Mesendoderm (in vitro differentiated cells): ENCODE results near the gene C11orf71.

Experiments
- DNase-seq: peaks from one replicate; pipeline ENCODE4 v3.0.0; 2013
- H2AK5ac ChIP-seq: 2 replicates; pipeline ENCODE4 v1.6.1; 2013; ENCODE audit warnings: low read length, inconsistent platforms
- H2BK120ac ChIP-seq: 2 replicates; pipeline ENCODE4 v1.6.1; 2013; ENCODE audit warnings: low read depth, mild to moderate bottlenecking, low read length, moderate library complexity, mixed read lengths
- H2BK15ac ChIP-seq: replicated peaks from 2 replicates; pipeline ENCODE4 v1.6.1; 2013; ENCODE audit warnings: low read depth, mild to moderate bottlenecking, moderate library complexity
- H2BK5ac ChIP-seq: 2 replicates; pipeline ENCODE4 v1.6.1; 2013; ENCODE audit warnings: low read length, inconsistent platforms
- H3K18ac ChIP-seq: 2 replicates; pipeline ENCODE4 v1.6.1; 2013; ENCODE audit warnings: mild to moderate bottlenecking, low read length, mixed read lengths
- H3K23ac ChIP-seq: one replicate; pipeline ENCODE4 v1.6.1; 2013; ENCODE audit warnings: low read length
- H3K27ac ChIP-seq: 2 replicates; pipeline ENCODE4 v1.5.1; 2013; ENCODE audit warnings: low read depth, mild to moderate bottlenecking, inconsistent platforms, low read length, moderate library complexity
- H3K27me3 ChIP-seq: 2 replicates; pipeline ENCODE4 v1.6.1; 2013; ENCODE audit warnings: low read length, control low read depth, mild to moderate bottlenecking, inconsistent platforms; ENCODE audit not compliant: insufficient read depth, poor library complexity
- H3K36me3 ChIP-seq: 2 replicates; pipeline ENCODE4 v1.6.1; 2013; ENCODE audit warnings: low read length, inconsistent platforms; ENCODE audit not compliant: control insufficient read depth, insufficient read depth
- H3K4ac ChIP-seq: one replicate; pipeline ENCODE4 v1.6.1; 2013; ENCODE audit warnings: low read depth, mild to moderate bottlenecking, low read length, moderate library complexity
- H3K4me1 ChIP-seq: 2 replicates; pipeline ENCODE4 v1.6.1; 2013; ENCODE audit warnings: low read depth, low read length, inconsistent platforms; ENCODE audit not compliant: control insufficient read depth
- H3K4me2 ChIP-seq: 2 replicates; pipeline ENCODE4 v1.6.1; 2013; ENCODE audit warnings: low read length
- H3K4me3 ChIP-seq: 2 replicates; pipeline ENCODE4 v1.5.1; 2013; ENCODE audit warnings: mild to moderate bottlenecking, low read length
- H3K56ac ChIP-seq: one replicate; pipeline ENCODE4 v1.6.1; 2013; ENCODE audit warnings: low read length
- H3K79me1 ChIP-seq: 2 replicates; pipeline ENCODE4 v1.6.1; 2013; ENCODE audit warnings: low read length, inconsistent platforms
- H3K79me2 ChIP-seq: 2 replicates; pipeline ENCODE4 v1.6.1; 2013; ENCODE audit warnings: mild to moderate bottlenecking, low read length; ENCODE audit not compliant: control insufficient read depth, insufficient read depth
- H3K9ac ChIP-seq: 2 replicates; pipeline ENCODE4 v1.6.1; 2013; ENCODE audit warnings: low read length, inconsistent platforms
- H4K5ac ChIP-seq: one replicate; pipeline ENCODE4 v1.6.1; 2013; ENCODE audit warnings: low read length
- H4K8ac ChIP-seq: one replicate; pipeline ENCODE4 v1.6.1; 2013; ENCODE audit warnings: low read depth, mild to moderate bottlenecking, control low read depth, low read length, moderate library complexity
- WGBS: extraction: QIAGEN DNeasy Blood & Tissue Kit; methylation state at CpG from one replicate; pipeline ENCODE4 v1.1.7; 2013; ENCODE audit warnings: low lambda C conversion rate, missing lambda C conversion rate; ENCODE audit not compliant: insufficient coverage; ENCODE audit errors: extremely low coverage; 5-methylcytosine and 5-hydroxymethylcytosine counted together

The C11orf71 gene

GRCh38 chr11:114438303-114438702 lies 38.0 kb upstream of the C11orf71 start:
- H2BK5ac ChIP-seq = no peak overlapping the region
- H2BK15ac ChIP-seq = peak overlapping the region; percentile 96
- no CpG with 5 or more reads among the region's 6 CpGs for WGBS
- peaks cover 3% of the 10 kb centered on the region for H3K4me1 ChIP-seq
- no peak overlapping the region for H3K4ac ChIP-seq
- peaks cover 3% of the 10 kb centered on the region for H3K79me1 ChIP-seq
- H2BK120ac ChIP-seq = no peak overlapping the region
- H3K18ac ChIP-seq = peak overlapping the region; percentile 51
- peak overlapping the region; percentile 11 for H3K4me2 ChIP-seq
- no peak overlapping the region for H3K4me3 ChIP-seq
- H4K8ac ChIP-seq = no peak overlapping the region
- no peaks in the 10 kb centered on the region for H3K36me3 ChIP-seq
- peak overlapping the region; percentile 7 for H3K9ac ChIP-seq
- H3K23ac ChIP-seq = no peak overlapping the region
- H4K5ac ChIP-seq = no peak overlapping the region
- peaks cover 33% of the 10 kb centered on the region for H3K79me2 ChIP-seq
- H3K27me3 ChIP-seq = no peaks in the 10 kb centered on the region
- H2AK5ac ChIP-seq = no peak overlapping the region
- no peak overlapping the region for H3K56ac ChIP-seq
- H3K27ac ChIP-seq = peak overlapping the region; percentile 31
- DNase-seq = peak; percentile 97

- WGBS = no CpG with 5 or more reads among the region's 4 CpGs
- Histone ChIP-seq H2BK120ac (no peak overlapping the region), H3K4me1 (peaks cover under 1% of the 10 kb centered on the region)
Observed at GRCh38 chr11:114433376-114433775, 33.1 kb upstream of the C11orf71 start.

GRCh38 chr11:114432893-114433292 lies 32.6 kb upstream of the C11orf71 start:
- Histone ChIP-seq H2BK120ac (no peak overlapping the region), H2AK5ac (no peak overlapping the region), H3K4me3 (no peak overlapping the region), H3K4ac (no peak overlapping the region), H2BK15ac (no peak overlapping the region), H3K27ac (no peak overlapping the region), H3K36me3 (no peaks in the 10 kb centered on the region), H3K23ac (no peak overlapping the region), H4K5ac (no peak overlapping the region), H2BK5ac (no peak overlapping the region), H3K56ac (no peak overlapping the region), H3K79me2 (no peaks in the 10 kb centered on the region), H3K27me3 (no peaks in the 10 kb centered on the region), H4K8ac (no peak overlapping the region), H3K9ac (no peak overlapping the region), H3K4me1 (no peaks in the 10 kb centered on the region), H3K4me2 (no peak overlapping the region), H3K18ac (no peak overlapping the region), H3K79me1 (no peaks in the 10 kb centered on the region)
- DNase-seq = no peak
- WGBS = 100% methylated on average over 2 of the region's 3 CpGs

More at GRCh38 chr11:114433376-114433775, 33.1 kb upstream of the C11orf71 start:
- Histone ChIP-seq H3K79me2 (no peaks in the 10 kb centered on the region), H3K27me3 (no peaks in the 10 kb centered on the region), H4K8ac (no peak overlapping the region), H3K4me2 (no peak overlapping the region), H4K5ac (no peak overlapping the region), H2BK15ac (no peak overlapping the region), H3K4ac (no peak overlapping the region), H3K36me3 (no peaks in the 10 kb centered on the region), H2AK5ac (no peak overlapping the region), H3K9ac (no peak overlapping the region), H2BK5ac (no peak overlapping the region), H3K27ac (no peak overlapping the region), H3K56ac (no peak overlapping the region), H3K79me1 (no peaks in the 10 kb centered on the region), H3K23ac (no peak overlapping the region), H3K4me3 (no peak overlapping the region), H3K18ac (no peak overlapping the region)
- peak; percentile 27 for DNase-seq

- H3K27ac ChIP-seq = no peak overlapping the region
- H2BK15ac ChIP-seq = no peak overlapping the region
- H3K79me2 ChIP-seq = no peaks in the 10 kb centered on the region
- no peak overlapping the region for H3K9ac ChIP-seq
- no peak overlapping the region for H3K4ac ChIP-seq
- H4K8ac ChIP-seq = no peak overlapping the region
- H4K5ac ChIP-seq = no peak overlapping the region
- no peak overlapping the region for H3K56ac ChIP-seq
- no peak overlapping the region for H3K4me2 ChIP-seq
- H3K4me3 ChIP-seq = no peak overlapping the region
- no peaks in the 10 kb centered on the region for H3K79me1 ChIP-seq
- H2BK120ac ChIP-seq = no peak overlapping the region
- H3K23ac ChIP-seq = no peak overlapping the region
- no peaks in the 10 kb centered on the region for H3K4me1 ChIP-seq
- H3K36me3 ChIP-seq = no peaks in the 10 kb centered on the region
- no peaks in the 10 kb centered on the region for H3K27me3 ChIP-seq
- no peak for DNase-seq
- H3K18ac ChIP-seq = no peak overlapping the region
- H2AK5ac ChIP-seq = no peak overlapping the region
- H2BK5ac ChIP-seq = no peak overlapping the region
Observed at GRCh38 chr11:114430290-114430689, 30.0 kb upstream of the C11orf71 start.

GRCh38 chr11:114426280-114426679 lies 26.0 kb upstream of the C11orf71 start:
- Histone ChIP-seq H3K4me2 (no peak overlapping the region), H3K56ac (peak overlapping the region; percentile 5), H3K23ac (no peak overlapping the region), H3K79me2 (no peaks in the 10 kb centered on the region), H3K4me3 (no peak overlapping the region), H3K27me3 (no peaks in the 10 kb centered on the region), H3K27ac (no peak overlapping the region), H4K8ac (no peak overlapping the region), H2BK5ac (no peak overlapping the region), H3K36me3 (no peaks in the 10 kb centered on the region), H3K18ac (no peak overlapping the region), H4K5ac (no peak overlapping the region), H2AK5ac (no peak overlapping the region), H2BK120ac (no peak overlapping the region), H3K79me1 (no peaks in the 10 kb centered on the region), H3K9ac (no peak overlapping the region), H2BK15ac (no peak overlapping the region), H3K4me1 (no peaks in the 10 kb centered on the region), H3K4ac (no peak overlapping the region)
- DNase-seq = peak; percentile 5
- WGBS = no CpG with 5 or more reads among the region's 4 CpGs

GRCh38 chr11:114416441-114416961 lies 16.2 kb upstream of the C11orf71 start:
- Histone ChIP-seq H3K79me2 (no peaks in the 10 kb centered on the region), H3K23ac (no peak overlapping the region), H2BK120ac (no peak overlapping the region), H3K4me1 (no peaks in the 10 kb centered on the region), H4K5ac (no peak overlapping the region), H3K4me3 (no peak overlapping the region), H3K4ac (no peak overlapping the region), H3K56ac (no peak overlapping the region), H2BK15ac (no peak overlapping the region), H3K18ac (no peak overlapping the region), H3K27ac (no peak overlapping the region), H4K8ac (no peak overlapping the region), H3K4me2 (no peak overlapping the region), H2AK5ac (no peak overlapping the region), H3K79me1 (no peaks in the 10 kb centered on the region), H3K27me3 (no peaks in the 10 kb centered on the region), H3K9ac (no peak overlapping the region), H2BK5ac (no peak overlapping the region), H3K36me3 (no peaks in the 10 kb centered on the region)
- DNase-seq = no peak
